T-helper 17 cell (primary cell): ENCODE data around the gene CD109. TPM values are rescaled to one million over a fixed set of nuclear protein-coding genes. Genes with fewer than 3 reads are reported as not detected.
"Not testable (repeated sequence)": the region's sequence is repeated elsewhere in the genome, so short reads cannot be mapped to it uniquely, and the experiment has no call there.

Source experiments
- ATAC-seq: fragments of 150-1000 bp; cut with Tn5 transposase; 2 replicates; pipeline ENCODE4 v1.10.0; 2021; ENCODE audit warnings: mild to moderate bottlenecking, moderate library complexity
- DNase-seq, 3 donors: peaks; one replicate each; pipeline versions ENCODE4 v3.0.0 to v3.0.0-alpha.2; 2020 to 2021
- H3K9me3 ChIP-seq: one replicate; pipeline ENCODE4 v1.7.0; 2013; ENCODE audit warnings: low read length, mild to moderate bottlenecking; ENCODE audit not compliant: control insufficient read depth, poor library complexity, severe bottlenecking
- H3K27ac Mint-ChIP-seq: one replicate; pipeline ENCODE4 v1.8.0; 2022; ENCODE audit warnings: mild to moderate bottlenecking, moderate library complexity, mixed read lengths
- H3K27me3 Mint-ChIP-seq: one replicate; pipeline ENCODE4 v1.8.0; 2022; ENCODE audit warnings: mixed read lengths
- H3K36me3 Mint-ChIP-seq: one replicate; pipeline ENCODE4 v1.8.0; 2022; ENCODE audit warnings: low read depth, mixed read lengths
- H3K4me1 Mint-ChIP-seq: one replicate; pipeline ENCODE4 v1.8.0; 2022; ENCODE audit warnings: mild to moderate bottlenecking, mixed read lengths
- H3K4me3 Mint-ChIP-seq: one replicate; pipeline ENCODE4 v1.8.0; 2022; ENCODE audit warnings: mild to moderate bottlenecking, moderate library complexity, mixed read lengths
- total RNA-seq, 4 donors: library from RNA in 2 of 4; stranded (reverse) in 2 of 4; gene quantifications; one replicate each; pipeline ENCODE4 v1.2.3 and lab custom pipeline; 2022 to 2026

Gene CD109
- total RNA-seq, 2 donors from 2014 or later, result 0.30 to 0.83 TPM

- DNase-seq (no peak), ATAC-seq (no peak)
- H3K4me3 Mint-ChIP-seq, result no peak overlapping the region
- peaks cover 59% of the 10 kb centered on the region for H3K27me3 Mint-ChIP-seq
- H3K9me3 ChIP-seq, result no peaks in the 10 kb centered on the region
- H3K4me1 Mint-ChIP-seq, result no peaks in the 10 kb centered on the region
- no peaks in the 10 kb centered on the region for H3K36me3 Mint-ChIP-seq
- no peak overlapping the region for H3K27ac Mint-ChIP-seq
These were observed 27.0 kb upstream of the CD109 start for GRCh38 chr6:73669005-73669404.

GRCh38 chr6:73671911-73672685 is 23.9 kb upstream of the CD109 start:
- Mint-ChIP-seq H3K4me1 (peaks cover 3% of the 10 kb centered on the region), H3K27me3 (peaks cover 51% of the 10 kb centered on the region), H3K4me3 (no peak overlapping the region), H3K27ac (no peak overlapping the region), H3K36me3 (no peaks in the 10 kb centered on the region)
- ATAC-seq (no peak), DNase-seq (no peak)
- no peaks in the 10 kb centered on the region for H3K9me3 ChIP-seq

DNA sequence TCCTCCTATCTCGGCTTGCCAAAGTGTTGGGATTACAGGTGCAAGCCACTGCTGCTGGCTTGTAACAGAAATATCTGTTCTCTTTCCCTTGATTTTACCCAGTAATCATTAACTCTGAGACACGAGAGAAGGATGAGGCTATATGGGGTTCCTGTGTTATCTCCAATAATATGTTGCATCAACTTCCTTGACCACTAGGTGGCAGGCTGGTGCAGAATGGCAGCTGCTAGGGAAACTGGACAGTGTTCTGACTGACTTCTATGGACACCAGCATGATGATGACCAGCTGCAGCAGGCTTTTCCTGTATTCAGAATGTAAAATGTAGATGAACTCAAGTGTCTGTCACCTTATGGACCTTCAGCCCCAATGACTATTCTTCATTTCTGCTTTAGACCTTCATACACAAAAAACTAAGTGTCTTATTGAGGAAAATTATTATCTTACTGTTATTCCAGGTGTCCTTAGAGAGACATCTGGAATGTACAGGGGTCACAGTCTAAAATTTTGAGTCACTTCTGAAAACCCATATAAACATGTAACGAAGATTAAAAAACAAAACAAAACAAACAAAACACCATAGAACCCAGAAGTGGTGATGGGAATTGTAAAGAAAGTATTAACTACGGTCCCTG is 20.4 kb upstream of the CD109 start:
- H3K4me1 Mint-ChIP-seq, result peaks cover 3% of the 10 kb centered on the region
- no peak overlapping the region for H3K27ac Mint-ChIP-seq
- ATAC-seq (peak; percentile 80), DNase-seq (peak; percentile 40 to 59 (median 43))
- H3K4me3 Mint-ChIP-seq, result no peak overlapping the region
- H3K27me3 Mint-ChIP-seq, result peaks cover 35% of the 10 kb centered on the region
- no peaks in the 10 kb centered on the region for H3K36me3 Mint-ChIP-seq
- no peaks in the 10 kb centered on the region for H3K9me3 ChIP-seq

DNA sequence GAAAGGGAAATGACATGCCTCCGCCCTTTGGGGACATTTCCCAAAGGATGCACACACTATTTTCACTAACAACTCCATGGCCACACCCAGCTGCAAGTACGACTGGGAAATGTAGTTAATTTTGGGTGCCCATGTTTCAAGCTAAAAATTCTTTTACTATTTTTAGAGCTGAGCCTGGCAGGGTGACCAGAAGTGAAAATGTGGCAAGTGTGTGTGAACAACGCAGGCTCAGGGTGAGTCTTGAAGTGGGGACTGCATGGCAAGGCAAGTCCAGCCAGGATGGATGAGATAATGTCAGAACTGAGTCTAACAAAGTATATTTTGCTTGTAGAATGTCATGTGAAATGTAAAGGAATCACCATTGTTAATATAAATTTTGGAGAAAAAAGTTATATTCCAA is 17.0 kb upstream of the CD109 start:
- ATAC-seq, result no peak
- Mint-ChIP-seq H3K4me3 (no peak overlapping the region), H3K27me3 (peaks cover 25% of the 10 kb centered on the region), H3K4me1 (peaks cover 3% of the 10 kb centered on the region), H3K27ac (no peak overlapping the region), H3K36me3 (peaks cover 5% of the 10 kb centered on the region)
- H3K9me3 ChIP-seq, result no peaks in the 10 kb centered on the region
- no peak for DNase-seq

GRCh38 chr6:73679846-73680245 is 16.2 kb upstream of the CD109 start:
- H3K27me3 Mint-ChIP-seq, result peaks cover 28% of the 10 kb centered on the region
- H3K27ac Mint-ChIP-seq, DNase-seq, H3K4me3 Mint-ChIP-seq, ATAC-seq, H3K9me3 ChIP-seq, H3K36me3 Mint-ChIP-seq, H3K4me1 Mint-ChIP-seq: not testable (repeated sequence)

DNA sequence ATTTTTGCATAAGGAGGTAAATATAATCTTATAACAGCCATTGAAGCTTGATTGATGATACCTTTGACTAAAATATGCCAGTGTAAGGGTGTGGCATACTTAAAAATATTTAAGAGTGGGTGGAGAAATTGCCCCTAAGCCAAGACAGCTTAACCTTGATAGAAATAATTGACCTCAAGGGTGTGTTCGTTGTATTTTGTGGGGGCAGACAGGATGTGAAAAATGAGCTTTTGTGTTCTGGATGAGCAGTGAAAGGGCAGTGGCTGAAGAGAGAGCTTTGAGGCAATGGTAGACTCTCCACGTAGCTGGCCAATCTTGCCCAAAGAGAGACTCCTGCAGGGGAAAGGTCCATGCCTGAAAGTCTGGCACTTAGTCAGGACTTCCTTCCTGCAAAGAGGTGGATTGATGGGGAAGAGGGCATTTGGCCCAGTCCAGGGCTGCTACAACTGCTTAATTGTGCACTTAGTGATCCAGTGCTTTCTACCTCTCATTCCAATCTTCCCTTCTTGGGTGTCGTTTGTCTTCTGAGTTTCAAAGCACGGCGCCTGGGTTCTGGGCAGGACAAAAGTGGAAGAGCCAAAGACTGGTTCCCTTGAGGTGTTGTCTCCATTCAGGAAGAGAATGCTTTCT is 15.6 kb upstream of the CD109 start:
- Mint-ChIP-seq H3K4me3 (no peak overlapping the region), H3K27me3 (peaks cover 31% of the 10 kb centered on the region), H3K4me1 (peaks cover 2% of the 10 kb centered on the region), H3K36me3 (peaks cover 5% of the 10 kb centered on the region), H3K27ac (no peak overlapping the region)
- no peaks in the 10 kb centered on the region for H3K9me3 ChIP-seq
- no peak for DNase-seq
- ATAC-seq, result no peak

DNA sequence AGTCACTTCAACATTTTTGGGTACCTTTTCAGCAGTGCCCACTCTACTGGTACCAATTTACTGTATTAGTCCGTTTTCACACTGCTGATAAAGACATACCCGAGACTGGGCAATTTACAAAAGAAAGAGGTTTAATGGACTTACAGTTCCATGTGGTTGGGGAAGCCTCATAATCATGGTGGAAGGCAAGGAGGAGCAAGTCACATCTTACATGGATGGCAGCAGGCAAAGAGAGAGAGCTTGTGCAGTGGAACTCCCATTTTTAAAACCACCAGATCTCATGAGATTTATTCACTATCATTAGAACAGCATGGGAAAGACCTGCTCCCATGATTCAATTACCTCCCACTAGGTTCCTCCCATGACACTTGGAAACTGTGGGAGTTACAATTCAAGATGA is 12.4 kb upstream of the CD109 start:
- ATAC-seq, H3K4me3 Mint-ChIP-seq, H3K4me1 Mint-ChIP-seq, DNase-seq, H3K36me3 Mint-ChIP-seq, H3K27ac Mint-ChIP-seq, H3K9me3 ChIP-seq: not testable (repeated sequence)
- H3K27me3 Mint-ChIP-seq, result peaks cover 36% of the 10 kb centered on the region

DNA sequence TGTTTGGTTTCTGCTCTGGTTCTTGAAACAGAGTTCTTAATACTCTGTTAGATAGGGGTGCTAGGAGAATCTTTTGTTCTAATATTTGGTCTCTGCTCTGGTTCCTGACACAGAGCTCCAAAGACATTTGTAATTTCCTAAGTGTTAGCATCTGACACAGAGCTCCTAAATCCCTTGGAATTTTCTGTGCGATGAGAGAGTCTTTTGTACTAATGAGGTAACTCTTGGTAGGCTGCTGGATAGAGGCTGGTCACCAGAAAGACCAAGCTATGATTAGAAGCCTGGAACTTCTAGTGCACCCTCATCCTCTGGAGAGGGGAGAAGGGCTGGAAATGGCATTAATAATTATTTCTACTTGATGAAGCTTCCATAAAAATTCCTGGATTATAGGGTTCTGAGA is 7.7 kb upstream of the CD109 start:
- DNase-seq, result no peak
- peaks cover 2% of the 10 kb centered on the region for H3K36me3 Mint-ChIP-seq
- H3K4me3 Mint-ChIP-seq, result no peak overlapping the region
- H3K27me3 Mint-ChIP-seq, result peaks cover 61% of the 10 kb centered on the region
- H3K4me1 Mint-ChIP-seq, result no peaks in the 10 kb centered on the region
- no peak overlapping the region for H3K27ac Mint-ChIP-seq
- no peak for ATAC-seq
- no peaks in the 10 kb centered on the region for H3K9me3 ChIP-seq

DNA sequence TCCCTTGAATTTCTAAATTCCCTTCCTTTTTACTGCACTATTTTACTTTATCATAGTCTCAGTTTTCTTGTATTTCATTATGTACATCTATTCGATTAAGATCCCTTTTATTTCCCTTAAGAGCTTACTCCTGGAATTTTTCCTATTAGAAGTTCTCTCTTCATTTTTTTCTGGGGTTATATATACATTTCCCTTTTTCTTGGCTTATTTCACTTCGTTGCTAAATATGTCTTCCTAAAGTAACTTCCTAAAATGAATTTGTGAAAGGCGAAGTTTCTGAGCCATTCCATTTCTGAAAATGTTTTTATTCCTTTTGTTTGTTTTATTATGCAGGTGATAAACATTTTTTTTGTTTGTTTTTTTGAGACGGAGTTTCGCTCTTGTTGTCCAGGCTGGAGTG is 5.9 kb upstream of the CD109 start:
- ATAC-seq (no peak), DNase-seq (no peak)
- H3K36me3 Mint-ChIP-seq, result no peaks in the 10 kb centered on the region
- no peaks in the 10 kb centered on the region for H3K9me3 ChIP-seq
- no peak overlapping the region for H3K27ac Mint-ChIP-seq
- H3K4me3 Mint-ChIP-seq, result no peak overlapping the region
- no peaks in the 10 kb centered on the region for H3K4me1 Mint-ChIP-seq
- H3K27me3 Mint-ChIP-seq, result peaks cover 72% of the 10 kb centered on the region

GRCh38 chr6:73691512-73691911 is 4.5 kb upstream of the CD109 start:
- Mint-ChIP-seq H3K36me3 (no peaks in the 10 kb centered on the region), H3K4me3 (no peak overlapping the region), H3K27me3 (peaks cover 72% of the 10 kb centered on the region), H3K27ac (no peak overlapping the region), H3K4me1 (peaks cover 4% of the 10 kb centered on the region)
- ATAC-seq (no peak), DNase-seq (no peak)
- no peaks in the 10 kb centered on the region for H3K9me3 ChIP-seq

- Mint-ChIP-seq H3K27me3 (peaks cover 72% of the 10 kb centered on the region), H3K4me1 (peaks cover 7% of the 10 kb centered on the region), H3K4me3 (peak overlapping the region; percentile 82), H3K36me3 (peaks cover 3% of the 10 kb centered on the region), H3K27ac (no peak overlapping the region)
- no peak for DNase-seq
- ATAC-seq, result no peak
- no peaks in the 10 kb centered on the region for H3K9me3 ChIP-seq
These were observed 1.1 kb upstream of the CD109 start for GRCh38 chr6:73694711-73695411.

DNA sequence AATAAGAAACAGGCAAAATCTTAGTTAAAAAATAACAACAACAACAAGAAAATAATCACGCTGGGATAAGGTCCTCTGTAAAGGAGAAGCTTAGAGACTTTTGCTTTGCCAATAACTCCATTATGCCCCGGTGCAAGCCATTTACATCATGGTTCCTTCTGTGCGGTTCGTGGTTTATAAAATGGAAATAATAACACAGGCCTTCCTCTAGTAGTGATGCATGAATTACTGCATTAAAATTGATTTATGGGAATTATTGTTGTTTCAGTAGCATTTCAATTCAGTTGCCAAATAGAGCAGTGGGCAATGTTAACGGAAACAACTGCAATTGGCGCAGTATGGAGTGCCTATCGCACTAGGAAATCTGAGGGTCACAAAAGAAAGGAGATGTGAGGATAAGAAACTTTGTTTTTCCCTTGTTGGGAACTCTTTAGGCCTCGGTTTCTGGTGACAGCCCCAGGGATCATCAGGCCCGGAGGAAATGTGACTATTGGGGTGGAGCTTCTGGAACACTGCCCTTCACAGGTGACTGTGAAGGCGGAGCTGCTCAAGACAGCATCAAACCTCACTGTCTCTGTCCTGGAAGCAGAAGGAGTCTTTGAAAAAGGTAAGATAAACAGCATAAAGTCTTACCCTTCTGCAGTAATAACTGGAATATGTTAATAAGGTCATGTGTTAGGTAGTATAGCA is 1.1 kb downstream of the CD109 start:
- peaks cover 3% of the 10 kb centered on the region for H3K36me3 Mint-ChIP-seq
- H3K9me3 ChIP-seq, result no peaks in the 10 kb centered on the region
- ATAC-seq (no peak), DNase-seq (no peak)
- no peak overlapping the region for H3K27ac Mint-ChIP-seq
- peaks cover 7% of the 10 kb centered on the region for H3K4me1 Mint-ChIP-seq
- H3K27me3 Mint-ChIP-seq, result peaks cover 72% of the 10 kb centered on the region
- peak overlapping the region; percentile 82 for H3K4me3 Mint-ChIP-seq
